Measurements from ENCODE around the gene ARID1B.

DNA sequence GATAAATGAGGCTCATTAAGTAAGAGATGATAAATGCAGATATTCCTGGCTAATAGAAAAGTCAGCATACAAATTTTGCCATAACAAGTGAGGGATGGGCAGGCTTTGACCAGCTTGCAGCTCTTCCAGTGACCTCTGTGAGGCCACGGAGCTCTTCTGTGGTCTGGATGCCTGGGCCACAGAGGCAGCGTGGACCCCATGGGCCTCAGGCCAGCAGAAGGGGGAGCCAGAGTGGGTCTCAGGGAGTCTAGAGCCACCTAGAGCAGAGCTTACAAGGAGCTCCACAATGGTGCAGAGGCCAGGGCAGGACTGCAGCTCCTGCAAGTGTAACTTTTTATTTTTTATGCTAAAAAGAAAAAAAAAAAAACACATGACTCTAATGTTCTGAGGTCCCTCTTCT, 165.1 kb downstream of the ARID1B start:
- TF ChIP-seq, protein P1, sequence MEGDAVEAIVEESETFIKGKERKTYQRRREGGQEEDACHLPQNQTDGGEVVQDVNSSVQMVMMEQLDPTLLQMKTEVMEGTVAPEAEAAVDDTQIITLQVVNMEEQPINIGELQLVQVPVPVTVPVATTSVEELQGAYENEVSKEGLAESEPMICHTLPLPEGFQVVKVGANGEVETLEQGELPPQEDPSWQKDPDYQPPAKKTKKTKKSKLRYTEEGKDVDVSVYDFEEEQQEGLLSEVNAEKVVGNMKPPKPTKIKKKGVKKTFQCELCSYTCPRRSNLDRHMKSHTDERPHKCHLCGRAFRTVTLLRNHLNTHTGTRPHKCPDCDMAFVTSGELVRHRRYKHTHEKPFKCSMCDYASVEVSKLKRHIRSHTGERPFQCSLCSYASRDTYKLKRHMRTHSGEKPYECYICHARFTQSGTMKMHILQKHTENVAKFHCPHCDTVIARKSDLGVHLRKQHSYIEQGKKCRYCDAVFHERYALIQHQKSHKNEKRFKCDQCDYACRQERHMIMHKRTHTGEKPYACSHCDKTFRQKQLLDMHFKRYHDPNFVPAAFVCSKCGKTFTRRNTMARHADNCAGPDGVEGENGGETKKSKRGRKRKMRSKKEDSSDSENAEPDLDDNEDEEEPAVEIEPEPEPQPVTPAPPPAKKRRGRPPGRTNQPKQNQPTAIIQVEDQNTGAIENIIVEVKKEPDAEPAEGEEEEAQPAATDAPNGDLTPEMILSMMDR (IDR thresholded peaks at IDR 0.05), result no peak
- TF ChIP-seq POLR2A (IDR thresholded peaks at IDR 0.05), result no peak
- TF ChIP-seq POLR2AphosphoS5 (IDR thresholded peaks at IDR 0.05), result no peak

Data from prostate gland (tissue), 2 donors.